ENCODE measurements around the gene TOMM34. TPM values are rescaled to one million over a fixed set of nuclear protein-coding genes. Genes with fewer than 3 reads are reported as not detected.

Gene TOMM34
- total and polyA plus RNA-seq, 2 of the 13 experiments (the other 11 are each of a cell fraction or from before 2014, with no cell fraction given) = 36.2 to 52.0 TPM

DNA sequence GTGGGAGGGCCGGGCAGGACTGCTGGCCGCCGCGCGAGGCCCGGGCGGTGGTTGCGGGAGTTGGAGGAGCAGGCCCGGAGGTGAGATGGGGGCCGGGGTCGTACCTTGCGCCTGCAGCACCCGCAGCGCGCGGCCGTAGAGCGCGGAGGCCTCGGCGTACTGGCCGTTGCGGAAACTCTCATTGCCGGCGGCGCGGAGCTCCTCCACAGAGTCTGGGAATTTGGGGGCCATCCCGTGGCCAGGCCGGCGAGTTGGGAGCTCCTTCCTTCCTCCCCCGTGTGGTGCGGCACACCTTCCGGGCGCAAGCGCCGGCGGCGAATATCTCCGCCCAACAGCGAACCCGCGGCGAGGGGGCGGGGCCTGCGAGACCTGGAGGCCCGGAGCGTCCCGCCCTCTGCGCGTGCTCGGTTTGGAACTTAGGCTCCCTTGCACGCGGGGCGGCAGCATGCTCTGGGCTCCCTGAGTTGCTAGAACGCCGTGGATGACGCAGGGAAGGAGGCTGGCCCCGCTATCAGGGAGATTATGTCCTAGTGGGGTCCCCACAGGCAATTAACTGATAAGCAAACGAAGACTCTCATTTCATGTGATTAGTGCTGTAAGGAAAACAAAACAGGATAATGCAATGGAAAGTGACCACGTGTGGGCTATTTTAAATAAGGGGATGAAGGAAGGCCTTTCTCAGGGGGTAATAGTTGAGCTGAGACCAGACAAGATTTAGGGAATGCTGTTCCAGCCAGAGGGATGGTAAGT lies at the start of gene TOMM34 (continued):
- TF ChIP-seq, protein P1, sequence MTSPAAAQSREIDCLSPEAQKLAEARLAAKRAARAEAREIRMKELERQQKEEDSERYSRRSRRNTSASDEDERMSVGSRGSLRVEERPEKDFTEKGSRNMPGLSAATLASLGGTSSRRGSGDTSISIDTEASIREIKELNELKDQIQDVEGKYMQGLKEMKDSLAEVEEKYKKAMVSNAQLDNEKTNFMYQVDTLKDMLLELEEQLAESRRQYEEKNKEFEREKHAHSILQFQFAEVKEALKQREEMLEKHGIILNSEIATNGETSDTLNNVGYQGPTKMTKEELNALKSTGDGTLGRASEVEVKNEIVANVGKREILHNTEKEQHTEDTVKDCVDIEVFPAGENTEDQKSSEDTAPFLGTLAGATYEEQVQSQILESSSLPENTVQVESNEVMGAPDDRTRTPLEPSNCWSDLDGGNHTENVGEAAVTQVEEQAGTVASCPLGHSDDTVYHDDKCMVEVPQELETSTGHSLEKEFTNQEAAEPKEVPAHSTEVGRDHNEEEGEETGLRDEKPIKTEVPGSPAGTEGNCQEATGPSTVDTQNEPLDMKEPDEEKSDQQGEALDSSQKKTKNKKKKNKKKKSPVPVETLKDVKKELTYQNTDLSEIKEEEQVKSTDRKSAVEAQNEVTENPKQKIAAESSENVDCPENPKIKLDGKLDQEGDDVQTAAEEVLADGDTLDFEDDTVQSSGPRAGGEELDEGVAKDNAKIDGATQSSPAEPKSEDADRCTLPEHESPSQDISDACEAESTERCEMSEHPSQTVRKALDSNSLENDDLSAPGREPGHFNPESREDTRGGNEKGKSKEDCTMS (CRISPR knock-in tag; conservative IDR thresholded peaks at IDR 0.05) = peak; percentile 87; the same call in 1 of the 2 replicates
- peak; percentile 81; the same call in 1 of the 2 replicates for TF ChIP-seq BRCA1 (CRISPR knock-in tag; IDR thresholded peaks at IDR 0.05)
- TF ChIP-seq, protein P2, sequence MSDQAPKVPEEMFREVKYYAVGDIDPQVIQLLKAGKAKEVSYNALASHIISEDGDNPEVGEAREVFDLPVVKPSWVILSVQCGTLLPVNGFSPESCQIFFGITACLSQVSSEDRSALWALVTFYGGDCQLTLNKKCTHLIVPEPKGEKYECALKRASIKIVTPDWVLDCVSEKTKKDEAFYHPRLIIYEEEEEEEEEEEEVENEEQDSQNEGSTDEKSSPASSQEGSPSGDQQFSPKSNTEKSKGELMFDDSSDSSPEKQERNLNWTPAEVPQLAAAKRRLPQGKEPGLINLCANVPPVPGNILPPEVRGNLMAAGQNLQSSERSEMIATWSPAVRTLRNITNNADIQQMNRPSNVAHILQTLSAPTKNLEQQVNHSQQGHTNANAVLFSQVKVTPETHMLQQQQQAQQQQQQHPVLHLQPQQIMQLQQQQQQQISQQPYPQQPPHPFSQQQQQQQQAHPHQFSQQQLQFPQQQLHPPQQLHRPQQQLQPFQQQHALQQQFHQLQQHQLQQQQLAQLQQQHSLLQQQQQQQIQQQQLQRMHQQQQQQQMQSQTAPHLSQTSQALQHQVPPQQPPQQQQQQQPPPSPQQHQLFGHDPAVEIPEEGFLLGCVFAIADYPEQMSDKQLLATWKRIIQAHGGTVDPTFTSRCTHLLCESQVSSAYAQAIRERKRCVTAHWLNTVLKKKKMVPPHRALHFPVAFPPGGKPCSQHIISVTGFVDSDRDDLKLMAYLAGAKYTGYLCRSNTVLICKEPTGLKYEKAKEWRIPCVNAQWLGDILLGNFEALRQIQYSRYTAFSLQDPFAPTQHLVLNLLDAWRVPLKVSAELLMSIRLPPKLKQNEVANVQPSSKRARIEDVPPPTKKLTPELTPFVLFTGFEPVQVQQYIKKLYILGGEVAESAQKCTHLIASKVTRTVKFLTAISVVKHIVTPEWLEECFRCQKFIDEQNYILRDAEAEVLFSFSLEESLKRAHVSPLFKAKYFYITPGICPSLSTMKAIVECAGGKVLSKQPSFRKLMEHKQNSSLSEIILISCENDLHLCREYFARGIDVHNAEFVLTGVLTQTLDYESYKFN (CRISPR knock-in tag; conservative IDR thresholded peaks at IDR 0.05) = peak; percentile 49; the same call in 1 of the 2 replicates
- TF ChIP-seq, protein P3, sequence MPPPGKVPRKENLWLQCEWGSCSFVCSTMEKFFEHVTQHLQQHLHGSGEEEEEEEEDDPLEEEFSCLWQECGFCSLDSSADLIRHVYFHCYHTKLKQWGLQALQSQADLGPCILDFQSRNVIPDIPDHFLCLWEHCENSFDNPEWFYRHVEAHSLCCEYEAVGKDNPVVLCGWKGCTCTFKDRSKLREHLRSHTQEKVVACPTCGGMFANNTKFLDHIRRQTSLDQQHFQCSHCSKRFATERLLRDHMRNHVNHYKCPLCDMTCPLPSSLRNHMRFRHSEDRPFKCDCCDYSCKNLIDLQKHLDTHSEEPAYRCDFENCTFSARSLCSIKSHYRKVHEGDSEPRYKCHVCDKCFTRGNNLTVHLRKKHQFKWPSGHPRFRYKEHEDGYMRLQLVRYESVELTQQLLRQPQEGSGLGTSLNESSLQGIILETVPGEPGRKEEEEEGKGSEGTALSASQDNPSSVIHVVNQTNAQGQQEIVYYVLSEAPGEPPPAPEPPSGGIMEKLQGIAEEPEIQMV (CRISPR knock-in tag; IDR thresholded peaks at IDR 0.05; ENCODE audit: low read depth) = peak; percentile 95
- TF ChIP-seq SMAD3 (CRISPR knock-in tag; IDR thresholded peaks at IDR 0.05) = no peak; the same call in none of the 2 replicates
- peak; percentile 89 for TF ChIP-seq MEF2D (CRISPR knock-in tag; IDR thresholded peaks at IDR 0.05)
- peak; percentile 97 for TF ChIP-seq REL (CRISPR knock-in tag; conservative IDR thresholded peaks at IDR 0.05)
- TF ChIP-seq CHD2 (IDR thresholded peaks at IDR 0.05; ENCODE audit: low read depth, low read length) = no peak
- TF ChIP-seq, protein P4, sequence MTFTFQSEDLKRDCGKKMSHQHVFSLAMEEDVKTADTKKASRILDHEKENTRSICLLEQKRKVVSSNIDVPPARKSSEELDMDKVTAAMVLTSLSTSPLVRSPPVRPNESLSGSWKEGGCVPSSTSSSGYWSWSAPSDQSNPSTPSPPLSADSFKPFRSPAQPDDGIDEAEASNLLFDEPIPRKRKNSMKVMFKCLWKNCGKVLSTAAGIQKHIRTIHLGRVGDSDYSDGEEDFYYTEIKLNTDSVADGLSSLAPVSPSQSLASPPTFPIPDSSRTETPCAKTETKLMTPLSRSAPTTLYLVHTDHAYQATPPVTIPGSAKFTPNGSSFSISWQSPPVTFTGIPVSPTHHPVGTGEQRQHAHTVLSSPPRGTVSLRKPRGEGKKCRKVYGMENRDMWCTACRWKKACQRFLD (CRISPR knock-in tag; IDR thresholded peaks at IDR 0.05; ENCODE audit: borderline replicate concordance) = peak; percentile 96
- TF ChIP-seq ZFX (CRISPR knock-in tag; IDR thresholded peaks at IDR 0.05; ENCODE audit: low read depth) = peak; percentile 99
- TF ChIP-seq SMAD9 (CRISPR knock-in tag; IDR thresholded peaks at IDR 0.05) = peak; percentile 92
- 0 out of 2 replicates have a peak, but pooled peaks have one; percentile 55 for TF ChIP-seq FOXM1 (CRISPR knock-in tag; IDR thresholded peaks at IDR 0.05)
- TF ChIP-seq CBX1 (IDR thresholded peaks at IDR 0.05; ENCODE audit: low read depth) = peak; percentile 81
- peak; percentile 36; the same call in 1 of the 2 replicates for TF ChIP-seq KLF9 (CRISPR knock-in tag; IDR thresholded peaks at IDR 0.05; ENCODE audit: low read depth)
- peak; percentile 83; the same call in 1 of the 2 replicates for TF ChIP-seq ZNF354B (CRISPR knock-in tag; IDR thresholded peaks at IDR 0.05)
- no peak for TF ChIP-seq TCF12 (IDR thresholded peaks at IDR 0.05)
- no peak for TF ChIP-seq TCF12 (CRISPR knock-in tag; IDR thresholded peaks at IDR 0.05)
- peak; percentile 62 for TF ChIP-seq ZNF121 (CRISPR knock-in tag; IDR thresholded peaks at IDR 0.05)
- TF ChIP-seq IKZF4 (CRISPR knock-in tag; IDR thresholded peaks at IDR 0.05; ENCODE audit: borderline replicate concordance, low read depth, not compliant biosample characterization) = peak; percentile 98
- TF ChIP-seq NAIF1 (CRISPR knock-in tag; IDR thresholded peaks at IDR 0.05; ENCODE audit: borderline replicate concordance) = peak; percentile 97
- TF ChIP-seq ZNF562 (CRISPR knock-in tag; IDR thresholded peaks at IDR 0.05; ENCODE audit: borderline replicate concordance) = peak; percentile 76; the same call in 1 of the 2 replicates
